WTC11 (cell line): ENCODE data around the gene PKLR.

ENCODE experiments used
- HMGXB4 ChIP-seq: sonication (generic); formaldehyde crosslinking; IDR thresholded peaks from 2 replicates; pipeline ENCODE4 v1.8.1; 2023; ENCODE audit warnings: mild to moderate bottlenecking, moderate library complexity, missing genetic modification reagents
- TEAD1 ChIP-seq: sonication (generic); formaldehyde crosslinking; IDR thresholded peaks from 2 replicates; pipeline ENCODE4 v1.8.0; 2022; ENCODE audit warnings: mild to moderate bottlenecking, missing genetic modification reagents
- USF2 ChIP-seq: sonication (generic); formaldehyde crosslinking; IDR thresholded peaks from 2 replicates; pipeline ENCODE4 v1.8.1; 2023; ENCODE audit warnings: mild to moderate bottlenecking, missing genetic modification reagents, moderate library complexity
- ZNF138 ChIP-seq: sonication (generic); formaldehyde crosslinking; conservative IDR thresholded peaks from 2 replicates; pipeline ENCODE4 v1.8.1; 2022; ENCODE audit warnings: mild to moderate bottlenecking, moderate library complexity, missing genetic modification reagents

GRCh38 chr1:155253208-155253607 lies 48.0 kb downstream of the PKLR start:
- no peak for TF ChIP-seq TEAD1
- TF ChIP-seq USF2 (CRISPR knock-in tag) = no peak
- TF ChIP-seq ZNF138 (CRISPR knock-in tag) = no peak
- no peak for TF ChIP-seq HMGXB4 (CRISPR knock-in tag)
